ENCODE results near the gene PILRB.
"Not testable (repeated sequence)": the region's sequence is repeated elsewhere in the genome, so short reads cannot be mapped to it uniquely, and the experiment has no call there.

PILRB gene

GRCh38 chr7:100356416-100357068, 1.4 kb upstream of the PILRB start:
- DNase-seq (ENCODE audit: low read depth), result no peak

GRCh38 chr7:100357131-100357561, 771 bp upstream of the PILRB start:
- DNase-seq (ENCODE audit: low read depth), result no peak

GRCh38 chr7:100358857-100359212, 918 bp downstream of the PILRB start:
- DNase-seq (ENCODE audit: low read depth), result no peak

- DNase-seq (ENCODE audit: low read depth), result no peak
Measured at GRCh38 chr7:100360135-100360854, 2.4 kb downstream of the PILRB start.

- DNase-seq (ENCODE audit: low read depth), result no peak
Measured at GRCh38 chr7:100363098-100363497, 5.2 kb downstream of the PILRB start.

- DNase-seq (ENCODE audit: low read depth), result not testable (repeated sequence)
Measured at GRCh38 chr7:100363797-100364196, 5.9 kb downstream of the PILRB start.

GRCh38 chr7:100364480-100364879, 6.6 kb downstream of the PILRB start:
- DNase-seq (ENCODE audit: low read depth), result no peak

GRCh38 chr7:100365998-100366367, 8.1 kb downstream of the PILRB start:
- not testable (repeated sequence) for DNase-seq (ENCODE audit: low read depth)

GRCh38 chr7:100366411-100367250, 8.7 kb downstream of the PILRB start:
- no peak for DNase-seq (ENCODE audit: low read depth)

GRCh38 chr7:100367251-100367620, 9.3 kb downstream of the PILRB start:
- no peak for DNase-seq (ENCODE audit: low read depth)

- no peak for DNase-seq (ENCODE audit: low read depth)
Measured at GRCh38 chr7:100367676-100368613, 10.0 kb downstream of the PILRB start.

GRCh38 chr7:100369105-100369504, 11.2 kb downstream of the PILRB start:
- no peak for DNase-seq (ENCODE audit: low read depth)

- no peak for DNase-seq (ENCODE audit: low read depth)
Measured at GRCh38 chr7:100370303-100370702, 12.4 kb downstream of the PILRB start.

GRCh38 chr7:100370746-100371145, 12.8 kb downstream of the PILRB start:
- DNase-seq (ENCODE audit: low read depth), result no peak

GRCh38 chr7:100371561-100372171, 13.7 kb downstream of the PILRB start:
- no peak for DNase-seq (ENCODE audit: low read depth)

- no peak for DNase-seq (ENCODE audit: low read depth)
Measured at GRCh38 chr7:100372256-100372655, 14.3 kb downstream of the PILRB start.

GRCh38 chr7:100372694-100373093, 14.8 kb downstream of the PILRB start:
- no peak for DNase-seq (ENCODE audit: low read depth)

GRCh38 chr7:100373261-100373831, 15.4 kb downstream of the PILRB start, which contains the start of gene PILRA:
Gene PILRA, plus strand, starts transcription at chr7:100373487. Its CDS starts 170 bp downstream, at chr7:100373657.
- DNase-seq (ENCODE audit: low read depth), result no peak

GRCh38 chr7:100373870-100374598, 16.1 kb downstream of the PILRB start:
- not testable (repeated sequence) for DNase-seq (ENCODE audit: low read depth)

GRCh38 chr7:100374601-100375000, 16.7 kb downstream of the PILRB start:
- no peak for DNase-seq (ENCODE audit: low read depth)
